ENCODE data around the gene ABLIM2.

ABLIM2 gene

GRCh38 chr4:7973545-7973981 is 185.1 kb downstream of the ABLIM2 start:
- DNase-seq = peak; percentile 70

- DNase-seq = no peak
Measured at GRCh38 chr4:7971881-7972500, 186.6 kb downstream of the ABLIM2 start.

- DNase-seq = no peak
Measured at GRCh38 chr4:7971159-7971631, 187.4 kb downstream of the ABLIM2 start.

- DNase-seq = no peak
Measured at GRCh38 chr4:7970361-7970946, 188.2 kb downstream of the ABLIM2 start.

GRCh38 chr4:7968262-7968896 is 190.2 kb downstream of the ABLIM2 start:
- DNase-seq = no peak

- DNase-seq = peak; percentile 30
Measured at GRCh38 chr4:7967501-7968261, 190.9 kb downstream of the ABLIM2 start.

- no peak for DNase-seq
Measured at GRCh38 chr4:7967063-7967440, 191.6 kb downstream of the ABLIM2 start.

GRCh38 chr4:7966281-7967062 is 192.1 kb downstream of the ABLIM2 start:
- no peak for DNase-seq

GRCh38 chr4:7964890-7965662 is 193.5 kb downstream of the ABLIM2 start:
- no peak for DNase-seq

GRCh38 chr4:7964459-7964858 is 194.2 kb downstream of the ABLIM2 start:
- DNase-seq = no peak

GRCh38 chr4:7963691-7964090 is 194.9 kb downstream of the ABLIM2 start:
- DNase-seq = no peak

- DNase-seq = peak; percentile 37
Measured at GRCh38 chr4:7962609-7963508, 195.8 kb downstream of the ABLIM2 start.

- peak; percentile 84 for DNase-seq
Measured at GRCh38 chr4:7960790-7961655, 197.6 kb downstream of the ABLIM2 start.

- no peak for DNase-seq
Measured at GRCh38 chr4:7960017-7960789, 198.4 kb downstream of the ABLIM2 start.

- DNase-seq = no peak
Measured at GRCh38 chr4:7959078-7959477, 199.5 kb downstream of the ABLIM2 start.

GRCh38 chr4:7956934-7957656 is 201.5 kb downstream of the ABLIM2 start:
- no peak for DNase-seq

- DNase-seq = no peak
Measured at GRCh38 chr4:7956270-7956808, 202.3 kb downstream of the ABLIM2 start.

- DNase-seq = no peak
Measured at GRCh38 chr4:7955393-7955792, 203.2 kb downstream of the ABLIM2 start.
